HG03354 (cell line): ENCODE data around the gene MRPS26.
"Not testable (repeated sequence)": the region's sequence is repeated elsewhere in the genome, so short reads cannot be mapped to it uniquely, and the experiment has no call there.

Source experiments
- ATAC-seq: cut with Tn5 transposase; IDR thresholded peaks from one replicate; pipeline ENCODE4 v1.9.1; 2021; ENCODE audit warnings: mild to moderate bottlenecking; ENCODE audit not compliant: unreplicated experiment, poor library complexity, severe bottlenecking

Gene MRPS26

DNA sequence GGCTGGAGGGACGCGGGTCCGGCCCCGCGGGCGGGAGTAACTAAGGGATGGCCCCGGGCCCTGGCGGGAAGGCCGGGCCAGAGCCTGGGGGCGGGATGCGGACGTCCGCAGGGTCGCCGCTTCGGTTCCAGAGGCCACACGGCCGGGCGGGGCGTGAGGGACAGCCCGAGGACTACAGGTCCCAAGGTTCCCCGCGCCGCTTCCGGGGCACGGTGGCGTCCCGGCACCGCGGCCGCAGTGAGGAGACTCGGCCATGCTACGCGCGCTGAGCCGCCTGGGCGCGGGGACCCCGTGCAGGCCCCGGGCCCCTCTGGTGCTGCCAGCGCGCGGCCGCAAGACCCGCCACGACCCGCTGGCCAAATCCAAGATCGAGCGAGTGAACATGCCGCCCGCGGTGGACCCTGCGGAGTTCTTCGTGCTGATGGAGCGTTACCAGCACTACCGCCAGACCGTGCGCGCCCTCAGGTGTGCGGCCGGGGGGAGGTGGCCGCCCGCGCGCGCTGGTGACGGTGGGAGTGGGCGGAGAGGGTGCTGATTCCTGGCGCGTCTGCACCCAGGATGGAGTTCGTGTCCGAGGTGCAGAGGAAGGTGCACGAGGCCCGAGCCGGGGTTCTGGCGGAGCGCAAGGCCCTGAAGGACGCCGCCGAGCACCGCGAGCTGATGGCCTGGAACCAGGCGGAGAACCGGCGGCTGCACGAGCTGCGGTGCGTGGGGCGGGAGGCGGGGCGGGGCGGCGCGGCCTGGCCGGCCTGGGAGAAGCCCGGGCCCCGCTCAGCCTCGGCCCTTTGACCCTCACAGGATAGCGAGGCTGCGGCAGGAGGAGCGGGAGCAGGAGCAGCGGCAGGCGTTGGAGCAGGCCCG, at the start of gene MRPS26:
MRPS26 (plus strand) TSS at position 237 of the 861 bp plus-strand sequence; CDS start at position 254, 17 bp downstream.
- ATAC-seq: peak; percentile 89

DNA sequence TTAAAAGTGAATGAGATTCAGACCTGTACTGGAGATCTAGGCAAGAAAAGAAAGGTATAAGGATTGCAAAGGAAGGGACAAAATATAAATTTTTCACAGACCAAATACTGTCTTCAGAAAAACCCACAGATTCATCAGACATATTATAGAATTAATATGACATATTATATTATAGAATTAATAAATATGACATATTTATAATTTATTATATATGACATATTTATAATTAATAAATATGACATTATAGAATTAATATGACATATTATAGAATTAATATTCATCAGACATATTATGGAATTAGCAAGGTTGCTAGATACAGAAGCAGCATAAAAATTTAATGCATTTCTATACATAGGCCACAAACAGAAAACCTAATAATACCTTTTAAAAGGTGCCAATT, 47.1 kb upstream of the MRPS26 start:
- no peak for ATAC-seq

DNA sequence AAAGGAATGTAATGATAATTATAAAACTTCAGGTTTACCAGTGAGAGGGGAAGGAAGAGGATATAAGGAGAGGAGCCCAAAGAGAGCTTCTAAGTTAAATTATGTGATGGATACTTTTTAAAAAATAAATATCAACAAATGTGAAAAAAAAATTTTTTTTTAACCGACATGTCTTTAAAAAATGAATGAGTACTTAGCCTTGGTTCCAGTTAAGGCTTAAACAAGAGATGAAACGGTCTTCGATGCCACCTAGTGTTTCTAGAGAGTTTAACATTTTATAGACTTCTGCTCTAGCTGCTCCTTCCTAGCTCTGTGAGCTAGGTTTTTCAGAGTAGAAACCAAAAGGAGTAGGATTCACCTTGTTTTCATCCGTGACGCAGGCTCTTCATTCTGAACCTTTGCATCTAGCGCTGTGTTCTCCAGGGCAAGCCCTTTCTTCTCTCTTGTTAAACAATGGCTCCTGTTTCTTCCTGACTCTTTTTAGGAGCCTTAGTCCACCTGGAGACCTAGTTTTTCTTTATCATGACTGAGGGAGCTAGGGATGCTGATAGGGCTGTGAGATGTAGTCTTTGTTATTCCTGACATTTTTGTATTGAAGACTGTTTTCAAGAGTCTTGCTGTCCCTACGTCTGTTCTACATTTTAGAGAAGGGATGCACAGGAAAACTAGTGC, 44.9 kb upstream of the MRPS26 start:
- ATAC-seq: no peak

- no peak for ATAC-seq
These were observed 42.4 kb upstream of the MRPS26 start for GRCh38 chr20:3003416-3003815.

- ATAC-seq: no peak
These were observed 34.7 kb upstream of the MRPS26 start for GRCh38 chr20:3010985-3011723.

- ATAC-seq: no peak
These were observed 34.1 kb upstream of the MRPS26 start for GRCh38 chr20:3011752-3012151.

- ATAC-seq: no peak
These were observed 32.1 kb upstream of the MRPS26 start for GRCh38 chr20:3013771-3014170.

DNA sequence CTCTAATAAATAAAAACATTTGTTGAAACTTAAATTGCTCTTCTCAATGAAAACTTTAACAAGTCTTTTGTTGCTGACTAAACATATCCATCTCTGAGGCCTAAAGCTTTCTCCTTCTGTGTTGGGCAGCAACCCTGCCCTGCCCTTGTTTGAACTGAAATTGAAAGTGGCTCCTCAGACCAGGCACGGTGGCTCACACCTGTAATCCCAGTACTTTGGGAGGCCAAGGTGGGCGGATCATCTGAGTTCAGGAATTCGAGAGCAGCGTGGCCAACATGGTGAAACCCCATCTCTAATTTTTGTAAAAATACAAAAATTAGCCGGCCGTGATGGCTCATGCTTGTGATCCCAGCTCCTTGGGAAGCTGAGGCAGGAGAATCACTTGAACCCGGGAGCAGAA, 31.7 kb upstream of the MRPS26 start:
- no peak for ATAC-seq

GRCh38 chr20:3014662-3015061, 31.2 kb upstream of the MRPS26 start:
- no peak for ATAC-seq

GRCh38 chr20:3015302-3015701, 30.6 kb upstream of the MRPS26 start:
- ATAC-seq: not testable (repeated sequence)

- no peak for ATAC-seq
These were observed 24.5 kb upstream of the MRPS26 start for GRCh38 chr20:3021327-3021726.

GRCh38 chr20:3021777-3022176, 24.1 kb upstream of the MRPS26 start:
- no peak for ATAC-seq

DNA sequence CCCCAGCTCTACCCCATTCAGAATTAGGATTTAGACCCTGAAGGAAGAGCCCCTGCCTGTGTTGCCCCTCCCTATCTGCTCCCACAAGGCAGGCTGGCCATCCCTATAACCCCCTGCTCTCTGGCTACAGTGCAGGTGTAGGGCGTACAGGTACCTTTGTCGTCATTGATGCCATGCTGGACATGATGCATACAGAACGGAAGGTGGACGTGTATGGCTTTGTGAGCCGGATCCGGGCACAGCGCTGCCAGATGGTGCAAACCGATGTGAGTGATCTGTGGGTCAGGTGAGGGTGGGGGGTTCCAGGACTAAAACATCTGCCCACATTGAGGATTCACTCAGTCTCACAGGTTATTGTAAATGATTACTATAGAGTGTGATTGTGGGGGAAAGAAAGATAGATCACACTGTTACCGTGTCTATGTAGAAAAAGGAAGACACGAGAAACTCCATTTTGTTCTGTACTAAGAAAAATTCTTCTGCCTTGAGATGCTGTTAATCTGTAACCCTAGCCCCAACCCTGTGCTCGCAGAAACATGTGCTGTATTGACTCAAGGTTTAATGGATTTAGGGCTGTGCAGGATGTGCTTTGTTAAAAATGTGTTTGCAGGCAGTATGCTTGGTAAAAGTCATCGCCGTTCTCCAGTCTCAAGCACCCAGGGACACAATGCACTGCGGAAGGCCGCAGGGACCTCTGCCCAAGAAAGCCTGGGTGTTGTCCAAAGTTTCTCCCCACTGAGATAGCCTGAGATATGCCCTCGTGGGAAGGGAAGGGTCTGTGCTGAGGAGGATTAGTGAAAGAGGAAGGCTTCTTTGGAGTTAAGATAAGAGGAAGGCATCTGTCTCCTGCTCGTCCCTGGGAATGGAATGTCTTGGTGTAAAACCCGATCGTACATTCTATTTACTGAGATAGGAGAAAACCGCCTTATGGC, 23.0 kb upstream of the MRPS26 start:
- ATAC-seq: not testable (repeated sequence)

DNA sequence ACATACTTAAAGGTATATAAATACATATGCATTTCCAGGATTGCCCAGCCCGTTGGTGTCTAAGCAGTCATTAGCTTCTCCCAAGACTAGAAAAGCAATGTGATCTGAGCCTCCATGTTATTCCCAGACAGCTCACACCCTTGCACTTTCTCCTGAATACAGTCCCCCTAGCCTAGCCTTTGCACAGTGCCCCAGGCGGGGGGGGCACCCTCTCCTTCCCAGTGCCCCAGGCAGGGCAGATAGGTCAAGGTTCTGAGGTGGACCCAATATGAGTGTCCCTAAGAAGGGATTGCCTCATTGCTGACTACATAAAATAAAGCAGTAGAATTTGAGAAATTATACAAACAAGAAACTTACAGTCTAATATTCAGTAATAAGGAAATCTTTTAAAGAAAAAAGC, 17.9 kb upstream of the MRPS26 start:
- no peak for ATAC-seq

DNA sequence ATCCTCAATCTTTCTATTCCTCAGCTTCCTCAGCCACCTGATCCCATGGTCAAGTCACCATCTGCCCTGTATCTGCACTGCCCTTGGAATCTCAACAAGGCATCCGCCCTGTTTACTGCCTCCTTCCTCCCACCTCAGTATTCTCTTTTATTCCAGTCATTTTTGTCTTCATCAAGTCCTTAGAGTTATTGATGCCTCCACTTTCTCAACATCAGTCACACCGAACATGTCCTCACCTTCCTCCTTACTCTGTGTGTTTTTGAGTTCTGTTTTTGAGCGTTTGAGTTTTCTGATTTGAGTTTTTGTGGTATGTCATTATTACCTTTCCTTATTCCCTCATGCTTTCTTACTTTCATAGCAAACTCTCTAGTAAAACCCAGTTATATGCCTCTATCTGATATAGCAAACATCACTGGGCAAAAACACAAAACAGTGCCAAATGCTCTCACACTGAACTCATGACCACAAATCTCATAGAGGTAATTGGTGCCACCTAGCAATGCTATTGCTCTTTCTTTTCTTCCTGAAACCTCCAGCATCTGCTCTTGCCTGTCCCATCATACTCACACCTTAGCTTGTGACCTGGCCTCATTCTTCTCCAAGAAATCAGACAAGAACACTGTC, 14.2 kb upstream of the MRPS26 start:
- ATAC-seq: no peak

- no peak for ATAC-seq
These were observed 13.2 kb upstream of the MRPS26 start for GRCh38 chr20:3032624-3033023.

DNA sequence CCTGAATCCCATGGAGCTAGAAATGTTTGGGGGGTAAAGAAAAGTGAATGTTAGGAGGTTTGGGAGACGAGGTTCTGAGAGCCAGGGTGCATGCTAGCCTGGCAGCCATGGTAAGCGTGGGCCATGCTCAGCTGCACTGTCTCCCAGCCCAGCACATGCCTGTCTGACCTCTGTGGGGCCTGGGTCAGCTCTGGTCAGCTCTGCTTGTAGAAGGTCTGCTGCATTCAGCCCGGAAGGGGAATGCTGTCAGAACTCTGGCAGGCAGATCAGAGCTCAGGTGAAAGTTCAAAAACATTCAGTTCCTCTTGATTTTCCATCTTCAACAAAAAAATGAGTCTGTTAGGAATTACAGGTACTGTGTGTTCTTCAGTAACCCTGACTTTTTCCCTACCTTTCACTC, 8.2 kb upstream of the MRPS26 start:
- ATAC-seq: no peak

DNA sequence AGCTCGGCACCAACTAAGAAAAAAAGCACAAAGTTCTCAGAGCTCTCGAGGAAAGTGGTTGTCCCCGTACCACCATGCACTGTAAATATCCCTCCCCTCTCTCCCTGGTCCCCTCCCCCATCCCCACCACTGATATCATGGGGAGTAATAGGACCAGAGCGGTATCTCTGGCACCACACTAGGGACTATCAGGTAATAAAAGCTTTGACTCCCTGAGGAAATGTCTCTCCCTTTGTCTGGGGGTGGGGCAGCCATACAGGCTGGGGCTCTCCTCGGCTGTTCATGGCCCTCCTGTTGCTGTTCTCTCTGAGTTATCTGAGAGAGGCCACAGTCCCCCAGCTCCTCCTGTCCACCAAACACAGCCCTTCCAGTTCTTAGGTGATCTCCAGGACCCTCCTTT, 7.4 kb upstream of the MRPS26 start:
- no peak for ATAC-seq

DNA sequence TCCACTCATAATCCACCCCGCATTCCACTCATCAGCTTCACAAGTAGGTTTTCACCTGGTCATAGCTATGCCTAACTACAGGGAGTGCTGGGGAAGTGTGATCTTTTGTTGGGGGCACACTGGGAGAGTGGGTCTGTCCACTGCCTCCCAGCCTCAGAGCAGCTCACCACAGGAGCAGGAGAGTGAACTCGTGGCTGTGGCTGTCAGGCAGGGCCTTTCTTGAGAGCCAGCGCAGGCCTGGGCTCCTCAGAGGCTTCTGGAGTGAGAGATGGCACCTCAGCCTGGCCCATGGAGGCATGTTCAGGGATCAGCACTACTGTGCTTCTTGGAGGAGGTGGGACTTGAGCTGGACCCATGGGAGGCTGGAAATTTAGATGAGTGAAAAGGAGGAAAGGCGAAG, 6.4 kb upstream of the MRPS26 start:
- ATAC-seq: no peak
